C4-2B (cell line): Measurements from ENCODE around the gene CHCHD6.

Source experiments
- H3K27ac ChIP-seq: fragments of 450-650 bp; 2 replicates; pipeline ENCODE4 v1.5.1; 2017
- CTCF ChIP-seq: fragments of 450-650 bp; conservative IDR thresholded peaks from 2 replicates; pipeline ENCODE4 v1.5.1; 2017; ENCODE audit warnings: mild to moderate bottlenecking
- ZFX ChIP-seq: fragments of 450-650 bp; IDR thresholded peaks from 2 replicates; pipeline ENCODE4 v1.6.1; 2017

The CHCHD6 gene

DNA sequence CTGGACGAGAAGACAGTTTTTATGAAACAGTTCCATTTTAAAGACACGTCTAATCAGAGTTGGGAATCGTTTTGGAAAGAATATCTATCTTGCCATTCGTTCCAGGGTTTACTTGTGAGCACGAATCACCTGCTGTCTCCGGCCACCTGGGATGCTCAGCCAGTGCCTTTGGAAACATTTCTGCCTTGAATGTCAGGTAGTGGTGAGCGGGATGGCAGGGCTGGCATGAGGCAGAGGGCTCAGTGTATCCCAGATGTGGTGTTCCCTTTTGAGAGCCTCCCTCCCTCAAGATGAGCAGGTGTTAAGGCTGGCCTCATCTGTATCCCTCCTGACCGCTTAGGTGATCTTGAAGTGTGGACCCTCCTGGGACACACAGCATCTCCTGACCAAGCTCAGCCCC lies 231.0 kb downstream of the CHCHD6 start:
- H3K27ac ChIP-seq, result no peak overlapping the region
- no peak for TF ChIP-seq ZFX
- no peak for TF ChIP-seq CTCF

- H3K27ac ChIP-seq, result no peak overlapping the region
- TF ChIP-seq ZFX (no peak), CTCF (no peak)
These were observed 231.9 kb downstream of the CHCHD6 start for GRCh38 chr3:126935756-126936509.

DNA sequence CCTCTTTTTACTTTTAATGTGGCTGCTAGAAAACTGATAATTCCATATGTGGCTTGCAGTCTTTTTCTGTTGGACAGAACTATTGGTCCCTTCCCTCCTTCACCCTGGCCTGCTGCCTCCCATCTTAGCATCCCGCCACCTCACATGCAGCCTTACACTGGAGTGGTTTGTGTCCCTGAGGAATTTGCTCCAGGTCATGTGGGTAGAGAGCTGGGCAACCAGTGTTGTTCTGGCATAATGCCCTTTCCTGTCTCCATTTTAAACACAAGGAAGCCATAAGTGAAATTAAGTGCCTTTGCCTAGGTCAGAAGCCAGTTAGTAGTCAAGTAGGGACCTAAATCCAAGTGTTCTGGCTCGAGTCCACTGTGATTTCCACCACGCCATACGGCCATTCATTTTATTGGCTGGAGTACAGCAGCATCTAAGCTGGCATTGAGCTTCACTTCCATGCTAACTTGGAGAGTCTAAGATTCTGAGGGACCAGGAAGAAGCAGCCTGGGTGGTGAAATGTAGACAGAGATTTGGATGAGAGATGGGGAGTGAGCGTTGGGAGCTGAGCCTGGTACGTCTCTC lies 232.9 kb downstream of the CHCHD6 start:
- TF ChIP-seq CTCF (no peak), ZFX (no peak)
- no peak overlapping the region for H3K27ac ChIP-seq

- TF ChIP-seq CTCF (no peak), ZFX (no peak)
- no peak overlapping the region for H3K27ac ChIP-seq
These were observed 233.5 kb downstream of the CHCHD6 start for GRCh38 chr3:126937533-126937932.

DNA sequence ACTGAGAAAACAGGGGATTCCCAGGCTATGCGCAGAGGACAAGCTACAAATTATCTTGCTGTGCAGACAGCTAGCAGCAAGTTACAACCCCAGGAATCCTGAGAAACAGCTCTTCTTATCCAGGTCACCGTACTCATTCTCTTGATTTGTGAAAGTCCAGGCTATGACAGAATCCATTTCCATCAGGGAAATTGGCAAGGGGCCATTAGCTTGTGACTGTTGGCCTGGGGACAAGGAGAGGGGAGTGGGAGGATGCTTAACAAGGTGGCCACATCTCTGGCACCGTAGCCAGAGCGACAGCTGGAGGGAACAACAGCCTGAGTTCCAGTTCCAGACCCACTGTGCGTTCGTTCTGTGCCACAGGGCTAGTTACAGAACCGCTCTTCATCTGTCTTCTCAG lies 233.9 kb downstream of the CHCHD6 start:
- H3K27ac ChIP-seq, result no peak overlapping the region
- TF ChIP-seq CTCF (no peak), ZFX (no peak)

GRCh38 chr3:126938520-126939337 lies 234.7 kb downstream of the CHCHD6 start:
- TF ChIP-seq ZFX, result no peak
- no peak for TF ChIP-seq CTCF
- no peak overlapping the region for H3K27ac ChIP-seq

DNA sequence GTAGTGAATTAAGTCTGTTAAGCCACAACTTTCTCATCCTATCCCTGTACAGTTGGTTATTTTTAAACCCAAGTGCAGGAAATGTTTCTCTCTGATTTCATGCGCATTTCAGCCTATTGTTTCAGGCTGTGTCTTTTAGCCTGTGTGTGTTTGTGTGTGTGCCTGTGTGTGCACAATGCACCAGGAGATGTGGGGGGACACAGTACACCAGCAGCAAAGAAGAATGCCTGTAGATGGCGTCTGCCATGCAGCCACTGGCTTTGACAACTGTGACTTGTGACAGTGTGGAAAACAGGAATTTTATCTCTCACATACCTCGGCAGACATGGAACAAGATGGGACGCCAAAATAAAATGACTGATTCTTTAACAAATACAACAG lies 235.3 kb downstream of the CHCHD6 start:
- no peak for TF ChIP-seq CTCF
- no peak for TF ChIP-seq ZFX
- no peak overlapping the region for H3K27ac ChIP-seq
